ENCODE results near the gene NEUROD2.

DNA sequence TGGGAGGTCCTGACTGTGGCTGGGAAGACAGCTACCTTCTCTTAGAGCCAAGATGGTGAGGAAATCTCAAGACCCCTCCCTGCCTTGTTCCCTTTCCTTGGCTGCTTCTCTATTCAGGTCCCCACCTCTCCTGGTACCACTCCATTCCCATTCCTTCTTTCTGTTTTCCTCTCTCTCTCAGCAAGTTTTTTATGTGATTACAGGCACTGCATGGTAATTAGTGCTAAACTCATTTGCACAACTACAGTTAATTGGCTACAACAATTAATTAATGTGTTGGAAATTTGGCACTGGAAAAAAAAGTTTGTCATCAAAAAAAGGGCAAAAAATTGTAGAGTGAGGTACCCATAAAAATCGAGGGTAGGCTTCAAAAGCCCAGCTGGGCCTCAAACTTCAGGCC lies 45.3 kb downstream of the NEUROD2 start:
- TF ChIP-seq, protein P1, sequence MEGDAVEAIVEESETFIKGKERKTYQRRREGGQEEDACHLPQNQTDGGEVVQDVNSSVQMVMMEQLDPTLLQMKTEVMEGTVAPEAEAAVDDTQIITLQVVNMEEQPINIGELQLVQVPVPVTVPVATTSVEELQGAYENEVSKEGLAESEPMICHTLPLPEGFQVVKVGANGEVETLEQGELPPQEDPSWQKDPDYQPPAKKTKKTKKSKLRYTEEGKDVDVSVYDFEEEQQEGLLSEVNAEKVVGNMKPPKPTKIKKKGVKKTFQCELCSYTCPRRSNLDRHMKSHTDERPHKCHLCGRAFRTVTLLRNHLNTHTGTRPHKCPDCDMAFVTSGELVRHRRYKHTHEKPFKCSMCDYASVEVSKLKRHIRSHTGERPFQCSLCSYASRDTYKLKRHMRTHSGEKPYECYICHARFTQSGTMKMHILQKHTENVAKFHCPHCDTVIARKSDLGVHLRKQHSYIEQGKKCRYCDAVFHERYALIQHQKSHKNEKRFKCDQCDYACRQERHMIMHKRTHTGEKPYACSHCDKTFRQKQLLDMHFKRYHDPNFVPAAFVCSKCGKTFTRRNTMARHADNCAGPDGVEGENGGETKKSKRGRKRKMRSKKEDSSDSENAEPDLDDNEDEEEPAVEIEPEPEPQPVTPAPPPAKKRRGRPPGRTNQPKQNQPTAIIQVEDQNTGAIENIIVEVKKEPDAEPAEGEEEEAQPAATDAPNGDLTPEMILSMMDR (IDR thresholded peaks at IDR 0.05): no peak
- TF ChIP-seq POLR2A (IDR thresholded peaks at IDR 0.05): no peak

All from thyroid gland (tissue), 4 donors.